ENCODE measurements around the gene SMR3A. TPM values are rescaled to one million over a fixed set of nuclear protein-coding genes. Genes with fewer than 3 reads are reported as not detected.

The SMR3A gene
- total and polyA plus RNA-seq, 2 experiments from 2014 or later = not detected

GRCh38 chr4:70380578-70380977 is 20.0 kb downstream of the SMR3A start:
- 25 to 32% methylated on average over 3 of the region's 3 CpGs for WGBS, 2 experiments (ENCODE audit: low coverage in 1 of 2, low lambda C conversion rate in 2 of 2, missing lambda C conversion rate in 2 of 2)
- no peaks in the 10 kb centered on the region for H3K79me2 ChIP-seq (ENCODE audit: insufficient read depth)
- H3K4me2 ChIP-seq (ENCODE audit: unreplicated experiment) = no peak overlapping the region

GRCh38 chr4:70382691-70383181 is 22.2 kb downstream of the SMR3A start, which contains the start of gene SMR3B:
Gene SMR3B (plus strand): TSS chr4:70383131. CDS start chr4:70384511, 1,380 bp downstream.
- Histone ChIP-seq H3K9me3 (ENCODE audit: low read depth) (no peaks in the 10 kb centered on the region), H3K36me3 (ENCODE audit: low read depth) (no peaks in the 10 kb centered on the region), H3K4me2 (ENCODE audit: unreplicated experiment) (no peak within 1 kb of the TSS), H3K79me2 (ENCODE audit: insufficient read depth) (no peaks in the 10 kb centered on the region), H3K27me3 (replicated peaks; ENCODE audit: insufficient read depth) (no peaks in the 10 kb centered on the region), H3K4me1 (ENCODE audit: insufficient read depth) (no peaks in the 10 kb centered on the region), H3F3A (ENCODE audit: insufficient read depth) (no peaks in the 10 kb centered on the region), H3K27ac (no peak within 1 kb of the TSS), H3K4me3 (no peak within 1 kb of the TSS), H2AFZ (no peak within 1 kb of the TSS), H3K9ac (no peak within 1 kb of the TSS), H4K20me1 (ENCODE audit: insufficient read depth) (no peaks in the 10 kb centered on the region), H3K9me2 (ENCODE audit: insufficient read depth) (no peaks in the 10 kb centered on the region)
- no peak for DNase-seq
- in situ Hi-C loops (cut with MboI) = no loop called here
- no peak for TF ChIP-seq EZH2phosphoT487 (IDR thresholded peaks at IDR 0.05; ENCODE audit: insufficient read depth, low read depth)
- TF ChIP-seq EZH2 (IDR thresholded peaks at IDR 0.05; ENCODE audit: insufficient read depth, poor library complexity, severe bottlenecking) = no peak
- WGBS, 2 experiments (ENCODE audit: low coverage in 1 of 2, low lambda C conversion rate in 2 of 2, missing lambda C conversion rate in 2 of 2) = 12% methylated on average over 5 of the region's 5 CpGs

More at GRCh38 chr4:70380578-70380977, 20.0 kb downstream of the SMR3A start:
- no peak for TF ChIP-seq EZH2phosphoT487 (IDR thresholded peaks at IDR 0.05; ENCODE audit: insufficient read depth, low read depth)
- no peak for TF ChIP-seq EZH2 (IDR thresholded peaks at IDR 0.05; ENCODE audit: insufficient read depth, poor library complexity, severe bottlenecking)
- no peak overlapping the region for H2AFZ ChIP-seq
- H3K36me3 ChIP-seq (ENCODE audit: low read depth) = no peaks in the 10 kb centered on the region
- no peaks in the 10 kb centered on the region for H3K4me1 ChIP-seq (ENCODE audit: insufficient read depth)
- in situ Hi-C loops (cut with MboI) = no loop called here
- no peak for DNase-seq
- no peaks in the 10 kb centered on the region for H3K9me3 ChIP-seq (ENCODE audit: low read depth)
- no peaks in the 10 kb centered on the region for H3K9me2 ChIP-seq (ENCODE audit: insufficient read depth)
- H3K27me3 ChIP-seq (replicated peaks; ENCODE audit: insufficient read depth) = no peaks in the 10 kb centered on the region
- H3K9ac ChIP-seq = no peak overlapping the region
- no peak overlapping the region for H3K4me3 ChIP-seq
- no peaks in the 10 kb centered on the region for H4K20me1 ChIP-seq (ENCODE audit: insufficient read depth)
- no peaks in the 10 kb centered on the region for H3F3A ChIP-seq (ENCODE audit: insufficient read depth)
- H3K27ac ChIP-seq = no peak overlapping the region

GRCh38 chr4:70392057-70392776 is 31.7 kb downstream of the SMR3A start:
- no peaks in the 10 kb centered on the region for H3K4me1 ChIP-seq (ENCODE audit: insufficient read depth)
- TF ChIP-seq EZH2 (IDR thresholded peaks at IDR 0.05; ENCODE audit: insufficient read depth, poor library complexity, severe bottlenecking) (no peak), EZH2phosphoT487 (IDR thresholded peaks at IDR 0.05; ENCODE audit: insufficient read depth, low read depth) (no peak)
- H3K27ac ChIP-seq = no peak overlapping the region
- no peaks in the 10 kb centered on the region for H3F3A ChIP-seq (ENCODE audit: insufficient read depth)
- H3K9me2 ChIP-seq (ENCODE audit: insufficient read depth) = no peaks in the 10 kb centered on the region
- H3K36me3 ChIP-seq (ENCODE audit: low read depth) = no peaks in the 10 kb centered on the region
- H3K4me2 ChIP-seq (ENCODE audit: unreplicated experiment) = no peak overlapping the region
- H3K4me3 ChIP-seq = no peak overlapping the region
- DNase-seq = no peak
- in situ Hi-C loops (cut with MboI) = no loop called here
- no peaks in the 10 kb centered on the region for H3K79me2 ChIP-seq (ENCODE audit: insufficient read depth)
- no peaks in the 10 kb centered on the region for H3K9me3 ChIP-seq (ENCODE audit: low read depth)
- H3K27me3 ChIP-seq (replicated peaks; ENCODE audit: insufficient read depth) = no peaks in the 10 kb centered on the region
- no peak overlapping the region for H3K9ac ChIP-seq
- no peak overlapping the region for H2AFZ ChIP-seq
- WGBS, 2 experiments (ENCODE audit: low coverage in 1 of 2, low lambda C conversion rate in 2 of 2, missing lambda C conversion rate in 2 of 2) = 0 to 3% methylated on average over 2 of the region's 2 CpGs
- no peaks in the 10 kb centered on the region for H4K20me1 ChIP-seq (ENCODE audit: insufficient read depth)

GRCh38 chr4:70397580-70397979 is 37.0 kb downstream of the SMR3A start, which contains the start of gene OPRPN:
Gene OPRPN (plus strand): TSS chr4:70397940. CDS start chr4:70399286, 1,346 bp downstream.
- Histone ChIP-seq H3K9ac (no peak within 1 kb of the TSS), H3K9me3 (ENCODE audit: low read depth) (no peaks in the 10 kb centered on the region), H3K9me2 (ENCODE audit: insufficient read depth) (no peaks in the 10 kb centered on the region), H3K27me3 (replicated peaks; ENCODE audit: insufficient read depth) (no peaks in the 10 kb centered on the region), H3K4me2 (ENCODE audit: unreplicated experiment) (no peak within 1 kb of the TSS), H2AFZ (no peak within 1 kb of the TSS), H4K20me1 (ENCODE audit: insufficient read depth) (no peaks in the 10 kb centered on the region), H3F3A (ENCODE audit: insufficient read depth) (no peaks in the 10 kb centered on the region), H3K27ac (no peak within 1 kb of the TSS), H3K36me3 (ENCODE audit: low read depth) (no peaks in the 10 kb centered on the region), H3K4me1 (ENCODE audit: insufficient read depth) (no peaks in the 10 kb centered on the region), H3K4me3 (no peak within 1 kb of the TSS), H3K79me2 (ENCODE audit: insufficient read depth) (no peaks in the 10 kb centered on the region)
- in situ Hi-C loops (cut with MboI) = no loop called here
- TF ChIP-seq EZH2phosphoT487 (IDR thresholded peaks at IDR 0.05; ENCODE audit: insufficient read depth, low read depth) (no peak), EZH2 (IDR thresholded peaks at IDR 0.05; ENCODE audit: insufficient read depth, poor library complexity, severe bottlenecking) (no peak)
- no peak for DNase-seq
